Measurements from ENCODE around the gene ENOX2.

The ENOX2 gene

GRCh38 chrX:130691576-130691975 lies 211.4 kb downstream of the ENOX2 start:
- DNase-seq: no peak

- no peak for DNase-seq
Measured at GRCh38 chrX:130688360-130688759, 214.6 kb downstream of the ENOX2 start.

GRCh38 chrX:130682990-130683389 lies 220.0 kb downstream of the ENOX2 start:
- no peak for DNase-seq

GRCh38 chrX:130680164-130681035 lies 222.6 kb downstream of the ENOX2 start:
- DNase-seq: no peak

- DNase-seq: no peak
Measured at GRCh38 chrX:130676861-130677260, 226.1 kb downstream of the ENOX2 start.

- no peak for DNase-seq
Measured at GRCh38 chrX:130672214-130672613, 230.8 kb downstream of the ENOX2 start.

- DNase-seq: no peak
Measured at GRCh38 chrX:130669233-130669632, 233.8 kb downstream of the ENOX2 start.

GRCh38 chrX:130665263-130665662 lies 237.7 kb downstream of the ENOX2 start:
- no peak for DNase-seq

- DNase-seq: no peak
Measured at GRCh38 chrX:130658310-130658709, 244.7 kb downstream of the ENOX2 start.

- no peak for DNase-seq
Measured at GRCh38 chrX:130654409-130654950, 248.5 kb downstream of the ENOX2 start.

GRCh38 chrX:130652824-130653578 lies 250.0 kb downstream of the ENOX2 start:
- DNase-seq: no peak

GRCh38 chrX:130649738-130650137 lies 253.3 kb downstream of the ENOX2 start:
- no peak for DNase-seq

GRCh38 chrX:130647468-130647867 lies 255.5 kb downstream of the ENOX2 start:
- DNase-seq: no peak

- no peak for DNase-seq
Measured at GRCh38 chrX:130645955-130646583, 256.9 kb downstream of the ENOX2 start.

- DNase-seq: no peak
Measured at GRCh38 chrX:130637591-130637990, 265.4 kb downstream of the ENOX2 start.

- no peak for DNase-seq
Measured at GRCh38 chrX:130636277-130636676, 266.7 kb downstream of the ENOX2 start.

GRCh38 chrX:130631011-130631410 lies 272.0 kb downstream of the ENOX2 start:
- no peak for DNase-seq

- DNase-seq: no peak
Measured at GRCh38 chrX:130628516-130628915, 274.5 kb downstream of the ENOX2 start.

GRCh38 chrX:130626521-130626920 lies 276.5 kb downstream of the ENOX2 start:
- no peak for DNase-seq

- DNase-seq: no peak
Measured at GRCh38 chrX:130625386-130625785, 277.6 kb downstream of the ENOX2 start.

GRCh38 chrX:130623518-130623917 lies 279.5 kb downstream of the ENOX2 start:
- no peak for DNase-seq

GRCh38 chrX:130615941-130616340 lies 287.1 kb downstream of the ENOX2 start:
- DNase-seq: no peak

GRCh38 chrX:130607431-130607830 lies 295.6 kb downstream of the ENOX2 start:
- no peak for DNase-seq
